ENCODE measurements around the gene MBP.

DNA sequence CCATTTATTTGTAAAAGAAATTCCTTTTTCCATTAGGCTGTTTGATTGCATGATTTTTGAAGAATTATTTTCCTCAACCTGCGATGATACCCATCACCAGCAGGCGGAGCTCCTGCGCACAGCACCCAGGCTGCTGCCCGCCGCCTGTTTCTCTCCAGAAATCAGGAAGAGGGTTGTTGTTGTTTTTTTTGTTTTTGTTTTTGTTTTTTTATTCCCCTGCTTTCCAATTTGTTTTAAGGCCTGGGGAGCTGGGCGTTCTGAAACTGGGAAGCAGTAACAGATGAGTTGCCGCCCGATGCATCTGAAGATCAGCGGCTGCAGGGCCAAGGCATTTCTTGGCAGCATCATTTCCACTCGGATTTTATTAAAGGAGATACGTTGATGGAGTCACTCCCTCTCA lies 132.1 kb downstream of the MBP start:
- TF ChIP-seq, protein P1, sequence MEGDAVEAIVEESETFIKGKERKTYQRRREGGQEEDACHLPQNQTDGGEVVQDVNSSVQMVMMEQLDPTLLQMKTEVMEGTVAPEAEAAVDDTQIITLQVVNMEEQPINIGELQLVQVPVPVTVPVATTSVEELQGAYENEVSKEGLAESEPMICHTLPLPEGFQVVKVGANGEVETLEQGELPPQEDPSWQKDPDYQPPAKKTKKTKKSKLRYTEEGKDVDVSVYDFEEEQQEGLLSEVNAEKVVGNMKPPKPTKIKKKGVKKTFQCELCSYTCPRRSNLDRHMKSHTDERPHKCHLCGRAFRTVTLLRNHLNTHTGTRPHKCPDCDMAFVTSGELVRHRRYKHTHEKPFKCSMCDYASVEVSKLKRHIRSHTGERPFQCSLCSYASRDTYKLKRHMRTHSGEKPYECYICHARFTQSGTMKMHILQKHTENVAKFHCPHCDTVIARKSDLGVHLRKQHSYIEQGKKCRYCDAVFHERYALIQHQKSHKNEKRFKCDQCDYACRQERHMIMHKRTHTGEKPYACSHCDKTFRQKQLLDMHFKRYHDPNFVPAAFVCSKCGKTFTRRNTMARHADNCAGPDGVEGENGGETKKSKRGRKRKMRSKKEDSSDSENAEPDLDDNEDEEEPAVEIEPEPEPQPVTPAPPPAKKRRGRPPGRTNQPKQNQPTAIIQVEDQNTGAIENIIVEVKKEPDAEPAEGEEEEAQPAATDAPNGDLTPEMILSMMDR (conservative IDR thresholded peaks at IDR 0.05 in 1 of 2, IDR thresholded peaks at IDR 0.05 in 1 of 2; ENCODE audit: low read depth in 1 of 2, low read length in 2 of 2): peak; percentile 99
- TF ChIP-seq EZH2 (IDR thresholded peaks at IDR 0.05; ENCODE audit: low read length, missing control alignments): no peak
